ENCODE measurements around the gene NABP2.

DNA sequence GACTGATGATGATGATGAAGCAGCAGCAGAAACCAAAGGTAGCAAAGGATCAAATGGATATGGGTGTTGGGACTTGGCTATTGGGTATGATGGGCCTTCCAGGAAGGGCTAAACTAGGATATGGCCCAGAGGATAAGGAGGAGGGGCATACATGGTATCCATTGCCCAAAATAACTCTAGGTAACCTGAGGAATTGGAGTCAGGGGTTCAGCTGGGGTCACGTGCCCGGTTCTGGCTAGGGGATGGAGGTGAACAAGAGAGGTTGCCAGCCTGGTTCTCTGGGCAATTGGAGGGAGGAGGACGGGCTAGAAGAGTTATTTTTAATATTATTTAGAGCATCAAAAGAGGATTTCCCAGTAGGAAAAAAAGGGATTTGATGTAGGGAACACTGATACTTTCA, 36.8 kb downstream of the NABP2 start:
- TF ChIP-seq, protein P1, sequence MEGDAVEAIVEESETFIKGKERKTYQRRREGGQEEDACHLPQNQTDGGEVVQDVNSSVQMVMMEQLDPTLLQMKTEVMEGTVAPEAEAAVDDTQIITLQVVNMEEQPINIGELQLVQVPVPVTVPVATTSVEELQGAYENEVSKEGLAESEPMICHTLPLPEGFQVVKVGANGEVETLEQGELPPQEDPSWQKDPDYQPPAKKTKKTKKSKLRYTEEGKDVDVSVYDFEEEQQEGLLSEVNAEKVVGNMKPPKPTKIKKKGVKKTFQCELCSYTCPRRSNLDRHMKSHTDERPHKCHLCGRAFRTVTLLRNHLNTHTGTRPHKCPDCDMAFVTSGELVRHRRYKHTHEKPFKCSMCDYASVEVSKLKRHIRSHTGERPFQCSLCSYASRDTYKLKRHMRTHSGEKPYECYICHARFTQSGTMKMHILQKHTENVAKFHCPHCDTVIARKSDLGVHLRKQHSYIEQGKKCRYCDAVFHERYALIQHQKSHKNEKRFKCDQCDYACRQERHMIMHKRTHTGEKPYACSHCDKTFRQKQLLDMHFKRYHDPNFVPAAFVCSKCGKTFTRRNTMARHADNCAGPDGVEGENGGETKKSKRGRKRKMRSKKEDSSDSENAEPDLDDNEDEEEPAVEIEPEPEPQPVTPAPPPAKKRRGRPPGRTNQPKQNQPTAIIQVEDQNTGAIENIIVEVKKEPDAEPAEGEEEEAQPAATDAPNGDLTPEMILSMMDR (conservative IDR thresholded peaks at IDR 0.05; ENCODE audit: low read depth, low read length) = no peak
- TF ChIP-seq EZH2 (IDR thresholded peaks at IDR 0.05; ENCODE audit: low read length, unreplicated experiment) (no peak), EZH2phosphoT487 (IDR thresholded peaks at IDR 0.05; ENCODE audit: borderline replicate concordance, low read length) (no peak)

Data from PC-3 (cell line).